K562 (cell line): ENCODE results near the gene NRXN2. TPM values are rescaled to one million over a fixed set of nuclear protein-coding genes. Genes with fewer than 3 reads are reported as not detected.
A peak's percentile ranks its signal among the peaks of the same experiment; 100 is the strongest.

Experiments
- ETV5 ChIP-seq: sonication (generic); formaldehyde crosslinking; IDR thresholded peaks from 2 replicates; pipeline ENCODE4 v1.4.0; 2020; ENCODE audit warnings: low read depth, mild to moderate bottlenecking, missing genetic modification reagents
- FIP1L1 ChIP-seq: fragments of 200-400 bp; formaldehyde crosslinking; IDR thresholded peaks from 2 replicates; pipeline ENCODE4 v1.6.1; 2018; ENCODE audit warnings: mild to moderate bottlenecking, low read depth, low read length; ENCODE audit not compliant: poor library complexity, severe bottlenecking
- FOXP1 ChIP-seq: sonication (generic); formaldehyde crosslinking; IDR thresholded peaks from 2 replicates; pipeline ENCODE4 v1.8.0; 2022; ENCODE audit warnings: mild to moderate bottlenecking, missing genetic modification reagents
- MAZ ChIP-seq, 2 experiments: fragments of 450-650 bp in 1 of 2; sonication (generic) in 1 of 2; formaldehyde crosslinking; IDR thresholded peaks in 1 of 2; conservative IDR thresholded peaks in 1 of 2; 2 replicates each; pipeline versions ENCODE4 v1.4.0 to v1.5.0; 2020; ENCODE audit warnings: mild to moderate bottlenecking in 1 of 2, missing genetic modification reagents in 1 of 2
- NELFE ChIP-seq: IDR thresholded peaks from 2 replicates; pipeline ENCODE4 v1.6.1; 2011; ENCODE audit warnings: mild to moderate bottlenecking; ENCODE audit not compliant: insufficient read depth, insufficient read length
- POLR2G ChIP-seq: fragments of 200-400 bp; formaldehyde crosslinking; IDR thresholded peaks from 2 replicates; pipeline ENCODE4 v1.6.1; 2017; ENCODE audit warnings: low read depth, mild to moderate bottlenecking, antibody characterized with exemption, low read length, moderate library complexity
- RBFOX2 ChIP-seq: fragments of 200-400 bp; formaldehyde crosslinking; IDR thresholded peaks from 2 replicates; pipeline ENCODE4 v1.6.1; 2017; ENCODE audit warnings: low read depth, mild to moderate bottlenecking, low read length, moderate library complexity
- SMARCA5 ChIP-seq: fragments of 450-650 bp; IDR thresholded peaks from 2 replicates; pipeline ENCODE4 v1.6.1; 2016
- SRF ChIP-seq, 2 experiments: fragments of 250-450, 450-650 bp in 1 of 2; sonication (Bioruptor Pico) in 1 of 2; sonication (generic) in 1 of 2; formaldehyde crosslinking; IDR thresholded peaks; 2 replicates each; pipeline versions ENCODE4 v1.5.0 to v1.5.1; 2020 to 2022; ENCODE audit warnings: mild to moderate bottlenecking in 1 of 2, missing genetic modification reagents in 1 of 2
- XRCC4 ChIP-seq: IDR thresholded peaks from one replicate; pipeline ENCODE4 v1.6.1; 2011; ENCODE audit not compliant: insufficient read depth, insufficient read length; ENCODE audit errors: extremely low read depth
- ZBTB17 ChIP-seq: fragments of 450-650 bp; formaldehyde crosslinking; IDR thresholded peaks from 2 replicates; pipeline ENCODE4 v1.4.0; 2020; ENCODE audit warnings: mild to moderate bottlenecking
- ZZZ3 ChIP-seq: fragments of 450-650 bp; IDR thresholded peaks from 2 replicates; pipeline ENCODE4 v1.6.1; 2016; ENCODE audit warnings: antibody characterized with exemption, mild to moderate bottlenecking, moderate library complexity
- polyA plus RNA-seq, 8 experiments: library from polyadenylated mRNA; depleted of rRNA in 4 of 8; stranded (reverse) in 5 of 8; unstranded in 3 of 8; fragments of >200 nt; fragmentation: Nextera tagmentation in 2 of 8; fragmentation: Illumina TruSeq in 1 of 8; extraction: Ambion mirVana in 2 of 8; extraction: Trizol in 1 of 8; gene quantifications; 2 replicates each; pipeline versions ENCODE4 v1.2.1 to v1.2.3, GENCODE V29; 2011 to 2014; ENCODE audit warnings: inconsistent platforms in 1 of 8, missing spikeins in 1 of 8
- total RNA-seq, 7 experiments: library from RNA; depleted of rRNA in 6 of 7; stranded (reverse); fragments of >200 nt in 6 of 7; fragmentation: Illumina TruSeq in 2 of 7; extraction: Trizol in 2 of 7; gene quantifications; 2 replicates each; pipeline versions ENCODE4 v1.2.1 to v1.2.3, GENCODE V29; 2011 to 2021; ENCODE audit warnings: low replicate concordance in 1 of 7
- TF ChIP-seq, protein P1 (sequence below), 2 experiments: IDR thresholded peaks; 2 replicates each; pipeline ENCODE4 v1.6.1; 2011; ENCODE audit warnings: borderline replicate concordance in 1 of 2, control low read depth in 1 of 2, low read depth in 1 of 2, low read length in 1 of 2, mild to moderate bottlenecking in 1 of 2, mixed read lengths in 1 of 2, moderate library complexity in 1 of 2; ENCODE audit not compliant: insufficient read depth in 1 of 2, insufficient read length in 1 of 2, poor library complexity in 1 of 2, severe bottlenecking in 1 of 2; ENCODE audit errors: extremely low read depth in 1 of 2
- TF ChIP-seq, protein P2 (sequence below): fragments of 450-650 bp; formaldehyde crosslinking; IDR thresholded peaks from 2 replicates; pipeline ENCODE4 v1.4.0; 2022; ENCODE audit warnings: missing genetic modification characterization
- TF ChIP-seq, protein P3 (sequence below): fragments of 200-800 bp; sonication (Bioruptor generic); IDR thresholded peaks from 2 replicates; pipeline ENCODE4 v1.6.1; 2017; ENCODE audit warnings: missing genetic modification characterization, missing compliant biosample characterization
- TF ChIP-seq, protein P4 (sequence below): fragments of 250-450 bp; sonication (Bioruptor Pico); IDR thresholded peaks from 2 replicates; pipeline ENCODE4 v1.5.0; 2022; ENCODE audit warnings: mild to moderate bottlenecking

NRXN2 gene
- total and polyA plus RNA-seq, 9 of the 15 experiments (the other 6 are each of a cell fraction or from before 2014, with no cell fraction given) = 0.07 to 0.47 (median 0.15) TPM; not detected in 4

DNA sequence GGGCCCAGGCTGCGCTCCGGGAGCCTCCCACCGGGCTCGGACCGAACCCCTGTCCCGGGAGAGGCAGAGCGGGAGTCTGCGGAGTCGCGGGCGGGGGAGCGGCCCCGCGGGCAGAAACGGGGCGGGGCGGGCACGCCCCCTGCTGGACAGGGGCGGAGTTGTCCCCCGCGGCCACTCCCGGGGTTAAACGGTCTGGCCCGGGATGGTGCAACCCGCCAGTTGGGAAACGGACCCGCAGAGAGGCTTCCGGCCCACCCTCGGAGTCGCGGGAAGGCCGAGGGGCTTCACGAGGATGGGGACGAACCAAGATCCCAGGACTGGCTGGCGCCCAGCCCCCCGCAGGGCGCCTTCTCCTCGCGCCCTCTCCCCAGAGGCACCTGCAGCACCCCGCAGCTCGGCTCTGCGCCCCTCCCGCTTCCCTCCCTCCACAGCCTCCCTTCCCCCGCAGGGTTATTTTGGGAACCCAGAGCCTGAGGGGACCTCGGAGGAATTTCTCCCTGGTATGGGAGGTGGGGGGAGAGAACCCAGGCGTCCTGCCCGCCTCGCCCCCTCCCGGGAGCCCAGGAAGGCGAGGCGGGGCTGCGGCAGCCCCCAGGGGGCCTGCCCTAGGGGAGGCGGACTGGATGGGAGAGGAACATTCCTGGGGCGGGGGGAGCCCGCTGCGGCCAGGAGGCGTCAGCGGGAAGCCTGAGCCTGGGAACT is 20.0 kb upstream of the NRXN2 start (continued):
- TF ChIP-seq, protein P1, sequence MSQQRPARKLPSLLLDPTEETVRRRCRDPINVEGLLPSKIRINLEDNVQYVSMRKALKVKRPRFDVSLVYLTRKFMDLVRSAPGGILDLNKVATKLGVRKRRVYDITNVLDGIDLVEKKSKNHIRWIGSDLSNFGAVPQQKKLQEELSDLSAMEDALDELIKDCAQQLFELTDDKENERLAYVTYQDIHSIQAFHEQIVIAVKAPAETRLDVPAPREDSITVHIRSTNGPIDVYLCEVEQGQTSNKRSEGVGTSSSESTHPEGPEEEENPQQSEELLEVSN (IDR thresholded peaks at IDR 0.05; ENCODE audit: borderline replicate concordance in 1 of 2, extremely low read depth in 1 of 2, insufficient read depth in 1 of 2, insufficient read length in 1 of 2, low read depth in 1 of 2, low read length in 1 of 2, poor library complexity in 1 of 2, severe bottlenecking in 1 of 2) = peak in 1 of 2 experiments; percentile 33
- TF ChIP-seq, protein P2, sequence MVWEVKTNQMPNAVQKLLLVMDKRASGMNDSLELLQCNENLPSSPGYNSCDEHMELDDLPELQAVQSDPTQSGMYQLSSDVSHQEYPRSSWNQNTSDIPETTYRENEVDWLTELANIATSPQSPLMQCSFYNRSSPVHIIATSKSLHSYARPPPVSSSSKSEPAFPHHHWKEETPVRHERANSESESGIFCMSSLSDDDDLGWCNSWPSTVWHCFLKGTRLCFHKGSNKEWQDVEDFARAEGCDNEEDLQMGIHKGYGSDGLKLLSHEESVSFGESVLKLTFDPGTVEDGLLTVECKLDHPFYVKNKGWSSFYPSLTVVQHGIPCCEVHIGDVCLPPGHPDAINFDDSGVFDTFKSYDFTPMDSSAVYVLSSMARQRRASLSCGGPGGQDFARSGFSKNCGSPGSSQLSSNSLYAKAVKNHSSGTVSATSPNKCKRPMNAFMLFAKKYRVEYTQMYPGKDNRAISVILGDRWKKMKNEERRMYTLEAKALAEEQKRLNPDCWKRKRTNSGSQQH (CRISPR knock-in tag) = no peak
- TF ChIP-seq, protein P3, sequence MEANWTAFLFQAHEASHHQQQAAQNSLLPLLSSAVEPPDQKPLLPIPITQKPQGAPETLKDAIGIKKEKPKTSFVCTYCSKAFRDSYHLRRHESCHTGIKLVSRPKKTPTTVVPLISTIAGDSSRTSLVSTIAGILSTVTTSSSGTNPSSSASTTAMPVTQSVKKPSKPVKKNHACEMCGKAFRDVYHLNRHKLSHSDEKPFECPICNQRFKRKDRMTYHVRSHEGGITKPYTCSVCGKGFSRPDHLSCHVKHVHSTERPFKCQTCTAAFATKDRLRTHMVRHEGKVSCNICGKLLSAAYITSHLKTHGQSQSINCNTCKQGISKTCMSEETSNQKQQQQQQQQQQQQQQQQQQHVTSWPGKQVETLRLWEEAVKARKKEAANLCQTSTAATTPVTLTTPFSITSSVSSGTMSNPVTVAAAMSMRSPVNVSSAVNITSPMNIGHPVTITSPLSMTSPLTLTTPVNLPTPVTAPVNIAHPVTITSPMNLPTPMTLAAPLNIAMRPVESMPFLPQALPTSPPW (CRISPR knock-in tag) = peak; percentile 90
- TF ChIP-seq SRF (CRISPR knock-in tag; IDR thresholded peaks at IDR 0.05) = 0 out of 4 replicates have a peak, but pooled peaks of 1 of the 2 experiments have one; percentile 16
- peak; percentile 37 for TF ChIP-seq FIP1L1
- no peak for TF ChIP-seq SMARCA5
- TF ChIP-seq, protein P4, sequence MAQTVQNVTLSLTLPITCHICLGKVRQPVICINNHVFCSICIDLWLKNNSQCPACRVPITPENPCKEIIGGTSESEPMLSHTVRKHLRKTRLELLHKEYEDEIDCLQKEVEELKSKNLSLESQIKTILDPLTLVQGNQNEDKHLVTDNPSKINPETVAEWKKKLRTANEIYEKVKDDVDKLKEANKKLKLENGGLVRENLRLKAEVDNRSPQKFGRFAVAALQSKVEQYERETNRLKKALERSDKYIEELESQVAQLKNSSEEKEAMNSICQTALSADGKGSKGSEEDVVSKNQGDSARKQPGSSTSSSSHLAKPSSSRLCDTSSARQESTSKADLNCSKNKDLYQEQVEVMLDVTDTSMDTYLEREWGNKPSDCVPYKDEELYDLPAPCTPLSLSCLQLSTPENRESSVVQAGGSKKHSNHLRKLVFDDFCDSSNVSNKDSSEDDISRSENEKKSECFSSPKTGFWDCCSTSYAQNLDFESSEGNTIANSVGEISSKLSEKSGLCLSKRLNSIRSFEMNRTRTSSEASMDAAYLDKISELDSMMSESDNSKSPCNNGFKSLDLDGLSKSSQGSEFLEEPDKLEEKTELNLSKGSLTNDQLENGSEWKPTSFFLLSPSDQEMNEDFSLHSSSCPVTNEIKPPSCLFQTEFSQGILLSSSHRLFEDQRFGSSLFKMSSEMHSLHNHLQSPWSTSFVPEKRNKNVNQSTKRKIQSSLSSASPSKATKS (CRISPR knock-in tag) = no peak
- no peak for TF ChIP-seq XRCC4
- peak; percentile 44 for TF ChIP-seq FOXP1
- peak; percentile 70; the same call in 1 of the 2 replicates for TF ChIP-seq ETV5 (CRISPR knock-in tag)
- peak; percentile 85 to 92 for TF ChIP-seq MAZ (CRISPR knock-in tag; conservative IDR thresholded peaks at IDR 0.05 in 1 of 2, IDR thresholded peaks at IDR 0.05 in 1 of 2)
- TF ChIP-seq NELFE = no peak
- 0 out of 2 replicates have a peak, but pooled peaks have one; percentile 11 for TF ChIP-seq ZBTB17 (CRISPR knock-in tag)
- no peak for TF ChIP-seq ZZZ3
- TF ChIP-seq POLR2G = peak; percentile 86
- TF ChIP-seq RBFOX2 = peak; percentile 76
